NCI-H226 (cell line): ENCODE data around the gene GABRE.
"Not testable (repeated sequence)": the region's sequence is repeated elsewhere in the genome, so short reads cannot be mapped to it uniquely, and the experiment has no call there.

ENCODE experiments used
- DNase-seq: peaks from one replicate; pipeline ENCODE4 v3.0.0-alpha.2; 2015

The GABRE gene

GRCh38 chrX:151962034-151962433 is 12.4 kb downstream of the GABRE start:
- DNase-seq: no peak

- DNase-seq: no peak
These were observed 16.4 kb downstream of the GABRE start for GRCh38 chrX:151958101-151958500.

DNA sequence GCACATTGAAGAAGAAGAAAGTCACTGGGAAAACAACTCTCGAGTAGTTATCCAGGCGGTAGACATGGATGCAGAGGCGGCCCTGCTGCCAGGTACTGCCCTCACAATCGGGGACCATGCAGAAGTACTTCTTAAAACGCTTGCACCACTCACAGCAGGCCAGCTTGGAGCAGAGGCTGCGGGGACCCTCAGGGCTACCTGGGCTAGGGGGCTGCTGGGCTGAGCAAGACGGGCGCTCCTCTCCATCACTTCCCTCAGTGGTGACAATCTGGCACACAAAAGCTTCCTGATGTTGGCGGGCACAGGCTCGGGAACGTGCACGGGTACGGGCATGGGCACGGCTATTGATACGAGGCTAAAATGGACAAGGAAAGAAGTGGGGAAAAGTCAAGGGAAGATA is 19.7 kb downstream of the GABRE start:
- DNase-seq: no peak

- DNase-seq: no peak
These were observed 36.3 kb downstream of the GABRE start for GRCh38 chrX:151938172-151938571.

DNA sequence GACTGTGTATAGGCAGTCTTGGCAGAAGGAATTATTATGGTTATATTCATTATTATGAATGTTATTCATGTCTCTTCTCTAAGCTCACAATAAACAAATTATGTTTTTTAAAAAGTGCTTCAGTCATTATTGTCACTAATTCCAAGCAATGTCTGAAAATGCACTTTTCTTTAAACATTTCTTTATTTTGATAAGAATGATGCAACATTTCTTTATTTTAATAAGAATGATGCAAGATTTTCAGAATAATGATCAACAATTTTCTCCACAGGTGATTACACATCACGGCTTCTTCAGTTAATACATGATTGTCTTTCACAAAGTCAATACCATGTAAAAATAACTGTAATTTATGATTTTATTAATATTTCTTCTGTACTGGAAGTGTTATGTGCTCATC is 39.1 kb downstream of the GABRE start:
- no peak for DNase-seq

GRCh38 chrX:151929126-151929525 is 45.4 kb downstream of the GABRE start:
- no peak for DNase-seq

DNA sequence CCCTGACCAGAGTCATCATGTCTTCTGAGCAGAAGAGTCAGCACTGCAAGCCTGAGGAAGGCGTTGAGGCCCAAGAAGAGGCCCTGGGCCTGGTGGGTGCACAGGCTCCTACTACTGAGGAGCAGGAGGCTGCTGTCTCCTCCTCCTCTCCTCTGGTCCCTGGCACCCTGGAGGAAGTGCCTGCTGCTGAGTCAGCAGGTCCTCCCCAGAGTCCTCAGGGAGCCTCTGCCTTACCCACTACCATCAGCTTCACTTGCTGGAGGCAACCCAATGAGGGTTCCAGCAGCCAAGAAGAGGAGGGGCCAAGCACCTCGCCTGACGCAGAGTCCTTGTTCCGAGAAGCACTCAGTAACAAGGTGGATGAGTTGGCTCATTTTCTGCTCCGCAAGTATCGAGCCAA is 50.8 kb downstream of the GABRE start:
- no peak for DNase-seq

GRCh38 chrX:151922692-151923091 is 51.8 kb downstream of the GABRE start:
- no peak for DNase-seq

GRCh38 chrX:151921866-151922265 is 52.6 kb downstream of the GABRE start:
- no peak for DNase-seq

DNA sequence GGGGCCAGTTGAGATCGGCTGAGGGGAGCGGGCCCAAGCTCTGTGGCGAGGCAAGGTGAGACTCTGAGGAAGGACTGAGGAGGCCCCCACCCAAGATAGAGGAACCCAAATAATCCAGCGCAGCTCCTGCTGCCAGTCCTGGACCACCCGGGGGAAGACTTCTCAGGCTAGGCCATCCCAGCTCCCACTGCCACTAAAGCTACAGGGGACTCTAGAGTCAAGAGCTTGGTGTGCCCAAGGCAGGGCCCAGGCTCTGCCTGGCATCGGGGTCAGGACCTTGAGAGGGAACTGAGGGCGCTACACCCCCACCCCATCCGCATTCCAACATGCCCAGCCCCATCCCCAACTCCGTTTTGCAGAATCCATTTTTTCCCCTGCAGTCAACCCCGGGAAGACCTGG is 53.2 kb downstream of the GABRE start:
- no peak for DNase-seq

DNA sequence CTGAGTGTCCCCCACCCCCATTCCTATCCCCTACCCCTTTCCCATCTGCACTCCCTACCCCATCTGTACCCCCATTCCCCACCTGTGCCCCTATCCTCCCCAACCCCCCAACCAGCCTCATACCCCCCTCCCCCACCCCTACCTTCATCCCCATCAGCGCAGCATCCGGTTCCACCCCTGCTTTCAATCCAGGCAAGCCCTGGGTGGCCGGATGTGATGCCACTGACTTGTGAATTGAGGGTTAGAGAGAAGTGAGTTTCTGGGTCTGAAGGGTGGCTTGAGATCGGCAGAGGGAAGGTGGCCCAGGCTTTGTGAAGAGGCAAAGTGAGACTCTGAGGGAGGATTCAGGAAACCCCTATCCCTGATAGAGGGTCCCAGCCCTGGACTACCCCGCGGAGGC is 53.9 kb downstream of the GABRE start:
- DNase-seq: no peak

- no peak for DNase-seq
These were observed 54.4 kb downstream of the GABRE start for GRCh38 chrX:151920101-151920500.

GRCh38 chrX:151919610-151920009 is 54.9 kb downstream of the GABRE start:
- DNase-seq: no peak

DNA sequence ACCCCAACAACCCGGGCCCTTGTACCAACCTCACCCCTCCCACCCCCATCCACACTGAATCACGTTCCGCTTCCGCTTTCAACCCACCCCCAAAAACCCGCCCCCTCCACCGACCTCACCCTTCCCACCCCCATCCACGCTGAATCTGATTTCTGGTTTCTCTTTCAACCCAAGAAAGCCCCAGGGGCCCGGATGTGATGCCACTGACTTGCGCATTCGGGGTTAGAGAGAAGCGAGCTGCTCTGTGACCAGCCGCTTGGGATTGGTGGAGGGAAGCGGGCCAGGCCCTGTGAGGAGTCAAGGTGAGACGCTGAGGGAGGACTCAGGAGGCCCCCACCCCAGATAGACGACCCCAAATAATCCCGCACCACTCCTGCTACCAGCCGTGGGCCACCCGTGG is 55.7 kb downstream of the GABRE start:
- not testable (repeated sequence) for DNase-seq

- DNase-seq: no peak
These were observed 61.7 kb downstream of the GABRE start, which contains the start of gene MAGEA4 for GRCh38 chrX:151912780-151913179. Gene MAGEA4, plus strand, starts transcription at chrX:151912889. Its CDS starts 10,776 bp downstream, at chrX:151923665.

GRCh38 chrX:151912221-151912620 is 62.3 kb downstream of the GABRE start:
- no peak for DNase-seq

DNA sequence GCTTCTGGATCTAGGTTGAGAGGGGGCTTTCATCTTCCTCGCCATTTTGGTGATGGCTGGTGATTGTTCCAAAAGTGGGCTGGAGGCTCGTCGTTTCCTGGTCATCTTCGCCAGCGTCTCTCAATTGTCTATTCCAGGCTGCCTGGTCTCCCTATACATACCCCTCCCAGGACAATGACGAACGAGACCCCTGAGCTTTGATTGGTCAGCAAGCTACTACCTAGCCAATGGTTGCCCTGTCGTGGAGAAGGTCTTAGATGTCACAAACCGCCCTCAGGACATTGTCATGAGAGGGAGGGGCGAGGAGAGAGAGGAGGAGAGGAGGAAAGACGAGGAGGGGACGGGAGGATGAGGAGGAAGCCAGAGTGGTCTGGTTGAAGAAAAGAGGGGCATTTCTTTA is 69.5 kb downstream of the GABRE start:
- no peak for DNase-seq
